Measurements from ENCODE around the gene CREB5.

DNA sequence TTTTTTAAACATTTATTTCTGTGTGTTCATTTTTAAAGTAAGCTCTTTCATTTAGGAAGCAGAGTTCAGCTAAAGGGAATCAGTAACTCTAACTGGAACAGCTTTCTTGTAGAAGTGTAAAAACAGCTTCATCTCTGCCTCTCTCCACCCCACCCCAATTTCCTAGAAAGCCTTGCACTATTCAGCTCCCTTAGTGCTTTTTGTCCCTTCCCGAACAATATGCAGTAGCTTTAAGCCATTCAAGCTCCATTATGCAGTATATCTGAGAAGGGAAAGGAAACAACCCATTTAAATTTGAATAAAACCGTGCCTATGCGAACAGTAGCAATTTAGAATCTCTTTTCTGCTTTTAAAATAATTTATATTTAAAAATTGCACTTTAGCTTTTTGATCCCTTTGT lies 411.3 kb downstream of the CREB5 start:
- TF ChIP-seq TAF1 (IDR thresholded peaks at IDR 0.05; ENCODE audit: low read depth) (no peak), EZH2 (IDR thresholded peaks at IDR 0.05; ENCODE audit: borderline replicate concordance, insufficient read depth, low read length, poor library complexity, severe bottlenecking) (no peak), POLR2AphosphoS5 (IDR thresholded peaks at IDR 0.05) (no peak), CTCF (IDR thresholded peaks at IDR 0.05; ENCODE audit: poor library complexity, severe bottlenecking) (no peak), SMC3 (conservative IDR thresholded peaks at IDR 0.05; ENCODE audit: poor library complexity) (no peak)
